ENCODE measurements around the gene UQCC2.

GRCh38 chr6:33755070-33755869, 43.8 kb upstream of the UQCC2 start:
- peak in 1 of 6 experiments; percentile 5 for TF ChIP-seq CTCF (IDR thresholded peaks at IDR 0.05)
- no peak for TF ChIP-seq POLR2A (IDR thresholded peaks at IDR 0.05)
